Skeletal muscle tissue (tissue), 4 donors: Measurements from ENCODE around the gene TIMM50. TPM values are rescaled to one million over a fixed set of nuclear protein-coding genes. Genes with fewer than 3 reads are reported as not detected.

Experiments used
- H3K27ac ChIP-seq: one replicate; pipeline ENCODE4 v1.7.0; 2013; ENCODE audit warnings: mild to moderate bottlenecking, low read depth, low read length, inconsistent platforms
- H3K27me3 ChIP-seq, 3 donors: one replicate each; pipeline ENCODE4 v1.7.0; 2013; ENCODE audit warnings: low read length in 3 of 3; ENCODE audit not compliant: control insufficient read depth in 3 of 3, insufficient read depth in 3 of 3
- H3K36me3 ChIP-seq, 3 donors: one replicate each; pipeline ENCODE4 v1.7.0; 2013; ENCODE audit warnings: low read length in 3 of 3; ENCODE audit not compliant: control insufficient read depth in 3 of 3, insufficient read depth in 3 of 3
- H3K4me1 ChIP-seq, 3 donors: one replicate each; pipeline ENCODE4 v1.7.0; 2013; ENCODE audit warnings: low read length in 3 of 3, mild to moderate bottlenecking in 3 of 3; ENCODE audit not compliant: control insufficient read depth in 3 of 3, insufficient read depth in 3 of 3
- H3K4me3 ChIP-seq, 3 donors: one replicate each; pipeline ENCODE4 v1.7.0; 2013; ENCODE audit warnings: low read length in 3 of 3
- H3K9ac ChIP-seq, 3 donors: one replicate each; pipeline ENCODE4 v1.7.0; 2013; ENCODE audit warnings: low read length in 3 of 3, mild to moderate bottlenecking in 3 of 3, moderate library complexity in 2 of 3, low read depth in 1 of 3
- H3K9me3 ChIP-seq, 3 donors: one replicate each; pipeline ENCODE4 v1.7.0; 2013; ENCODE audit warnings: low read length in 3 of 3; ENCODE audit not compliant: control insufficient read depth in 3 of 3
- total RNA-seq: library from RNA; depleted of rRNA; stranded (reverse); fragments of >200 nt; gene quantifications from one replicate; pipeline ENCODE4 v1.2.3, GENCODE V29; 2014
- donor health status: Osteomylitis.

The TIMM50 gene
- total RNA-seq, 1 donor from 2014 or later, result 40.7 TPM

GRCh38 chr19:39481229-39481545 is 549 bp downstream of the TIMM50 start:
- peak overlapping the region; percentile 99 to 100 (median 99) for H3K4me3 ChIP-seq
- H3K9ac ChIP-seq, result peak overlapping the region; percentile 93 to 99 (median 97)
- peak overlapping the region; percentile 88 for H3K27ac ChIP-seq
- H3K36me3 ChIP-seq, result peaks cover 11 to 19% (median 17%) of the 10 kb centered on the region in 3 donors
- no peaks in the 10 kb centered on the region for H3K9me3 ChIP-seq
- H3K4me1 ChIP-seq, result peaks cover 11 to 22% (median 14%) of the 10 kb centered on the region in 3 donors
- H3K27me3 ChIP-seq, result no peaks in the 10 kb centered on the region

GRCh38 chr19:39481676-39482075 is 1.0 kb downstream of the TIMM50 start:
- Histone ChIP-seq H3K9ac (peak overlapping the region; percentile 93 to 99 (median 97)), H3K4me1 (peaks cover 11 to 22% (median 14%) of the 10 kb centered on the region in 3 donors), H3K9me3 (no peaks in the 10 kb centered on the region), H3K36me3 (peaks cover 14 to 21% (median 18%) of the 10 kb centered on the region in 3 donors), H3K27ac (no peak overlapping the region), H3K27me3 (no peaks in the 10 kb centered on the region), H3K4me3 (peak overlapping the region; percentile 99 to 100 (median 99))

- Histone ChIP-seq H3K9me3 (no peaks in the 10 kb centered on the region), H3K27me3 (no peaks in the 10 kb centered on the region), H3K4me3 (no peak overlapping the region), H3K27ac (no peak overlapping the region), H3K4me1 (peaks cover 11 to 22% (median 14%) of the 10 kb centered on the region in 3 donors), H3K9ac (no peak overlapping the region), H3K36me3 (peaks cover 23 to 28% (median 24%) of the 10 kb centered on the region in 3 donors)
Measured at GRCh38 chr19:39483141-39483540, 2.5 kb downstream of the TIMM50 start.

GRCh38 chr19:39489756-39490155 is 9.1 kb downstream of the TIMM50 start:
- Histone ChIP-seq H3K27me3 (no peaks in the 10 kb centered on the region), H3K9ac (no peak overlapping the region), H3K27ac (no peak overlapping the region), H3K4me1 (no peaks in the 10 kb centered on the region), H3K4me3 (no peak overlapping the region), H3K36me3 (peaks cover 41 to 43% (median 42%) of the 10 kb centered on the region in 3 donors), H3K9me3 (no peaks in the 10 kb centered on the region)

GRCh38 chr19:39492225-39492624 is 11.6 kb downstream of the TIMM50 start:
- no peak overlapping the region for H3K4me3 ChIP-seq
- H3K36me3 ChIP-seq, result peaks cover 24 to 29% (median 27%) of the 10 kb centered on the region in 3 donors
- H3K9me3 ChIP-seq, result no peaks in the 10 kb centered on the region
- no peaks in the 10 kb centered on the region for H3K4me1 ChIP-seq
- peaks cover 9 to 13% (median 12%) of the 10 kb centered on the region in 3 donors for H3K27me3 ChIP-seq
- H3K27ac ChIP-seq, result no peak overlapping the region
- no peak overlapping the region for H3K9ac ChIP-seq

- no peak overlapping the region for H3K9ac ChIP-seq
Measured at GRCh38 chr19:39492788-39493187, 12.2 kb downstream of the TIMM50 start.

GRCh38 chr19:39494661-39495060 is 14.0 kb downstream of the TIMM50 start:
- Histone ChIP-seq H3K27ac (no peak overlapping the region), H3K27me3 (peaks cover 23 to 36% (median 34%) of the 10 kb centered on the region in 3 donors), H3K4me1 (peaks cover 0 to 12% (median 8%) of the 10 kb centered on the region in 3 donors), H3K9me3 (no peaks in the 10 kb centered on the region), H3K4me3 (no peak overlapping the region), H3K36me3 (peaks cover 5 to 12% (median 8%) of the 10 kb centered on the region in 3 donors), H3K9ac (no peak overlapping the region)

More at GRCh38 chr19:39492788-39493187, 12.2 kb downstream of the TIMM50 start:
- Histone ChIP-seq H3K27ac (no peak overlapping the region), H3K9me3 (no peaks in the 10 kb centered on the region), H3K36me3 (peaks cover 23 to 28% (median 26%) of the 10 kb centered on the region in 3 donors), H3K27me3 (peaks cover 9 to 19% (median 17%) of the 10 kb centered on the region in 3 donors), H3K4me1 (peaks cover 0 to 1% (median under 1%) of the 10 kb centered on the region in 3 donors), H3K4me3 (no peak overlapping the region)

- no peak overlapping the region for H3K27ac ChIP-seq
- no peaks in the 10 kb centered on the region for H3K9me3 ChIP-seq
- H3K27me3 ChIP-seq, result peaks cover 34 to 47% (median 46%) of the 10 kb centered on the region in 3 donors
- H3K9ac ChIP-seq, result no peak overlapping the region
- peaks cover 0 to 12% (median 8%) of the 10 kb centered on the region in 3 donors for H3K4me1 ChIP-seq
- H3K36me3 ChIP-seq, result peaks cover 0 to 4% (median 0%) of the 10 kb centered on the region in 3 donors
- H3K4me3 ChIP-seq, result no peak overlapping the region
Measured at GRCh38 chr19:39496063-39496462, 15.4 kb downstream of the TIMM50 start.

GRCh38 chr19:39497701-39497995 is 17.0 kb downstream of the TIMM50 start:
- Histone ChIP-seq H3K27ac (no peak overlapping the region), H3K9ac (no peak overlapping the region), H3K36me3 (no peaks in the 10 kb centered on the region), H3K27me3 (peaks cover 41 to 50% (median 49%) of the 10 kb centered on the region in 3 donors), H3K9me3 (no peaks in the 10 kb centered on the region), H3K4me1 (peaks cover 0 to 12% (median 8%) of the 10 kb centered on the region in 3 donors), H3K4me3 (no peak overlapping the region)

GRCh38 chr19:39497996-39498797 is 17.6 kb downstream of the TIMM50 start:
- Histone ChIP-seq H3K27ac (no peak overlapping the region), H3K4me1 (peaks cover 0 to 14% (median 8%) of the 10 kb centered on the region in 3 donors), H3K9ac (peak overlapping the region in 1 of 3 donors; percentile 25), H3K9me3 (no peaks in the 10 kb centered on the region), H3K27me3 (peaks cover 43 to 56% (median 54%) of the 10 kb centered on the region in 3 donors), H3K4me3 (peak overlapping the region in 1 of 3 donors; percentile 41), H3K36me3 (no peaks in the 10 kb centered on the region)
